ENCODE data around the gene KCNAB2.

KCNAB2 gene

GRCh38 chr1:6097824-6098223 lies 52.1 kb downstream of the KCNAB2 start:
- H3F3A ChIP-seq (ENCODE audit: insufficient read depth, low read length), result no peaks in the 10 kb centered on the region; the same call in 1 of the 2 replicates
- no peaks in the 10 kb centered on the region for H3K9me3 ChIP-seq (replicated peaks; ENCODE audit: insufficient read depth, low read length)
- H3K4me3 ChIP-seq (ENCODE audit: low read length), result no peak overlapping the region
- no peaks in the 10 kb centered on the region for H4K20me1 ChIP-seq (ENCODE audit: insufficient read depth, low read length)
- H3K79me2 ChIP-seq (ENCODE audit: low read length), result no peaks in the 10 kb centered on the region
- H3K9ac ChIP-seq (ENCODE audit: low read length), result no peak overlapping the region
- H3K4me1 ChIP-seq (ENCODE audit: low read length), result no peaks in the 10 kb centered on the region
- H3K9me2 ChIP-seq (replicated peaks; ENCODE audit: insufficient read depth, low read length), result no peaks in the 10 kb centered on the region
- H3K4me2 ChIP-seq (ENCODE audit: low read depth, low read length), result no peak overlapping the region
- H3K27me3 ChIP-seq (replicated peaks; ENCODE audit: insufficient read depth, low read length), result peaks cover 5% of the 10 kb centered on the region
- DNase-seq, result no peak
- TF ChIP-seq EZH2phosphoT487 (IDR thresholded peaks at IDR 0.05; ENCODE audit: low read length) (no peak), CTCF (IDR thresholded peaks at IDR 0.05; ENCODE audit: low read length) (no peak)
- no peak overlapping the region for H3K27ac ChIP-seq (ENCODE audit: low read length)
- H2AFZ ChIP-seq (ENCODE audit: low read length), result no peak overlapping the region
- no peaks in the 10 kb centered on the region; the same call in 1 of the 2 replicates for H3K36me3 ChIP-seq (replicated peaks; ENCODE audit: insufficient read depth, low read length)

- TF ChIP-seq EZH2phosphoT487 (IDR thresholded peaks at IDR 0.05; ENCODE audit: low read length) (no peak), CTCF (IDR thresholded peaks at IDR 0.05; ENCODE audit: low read length) (no peak), EZH2 (optimal IDR thresholded peaks at IDR 0.05; ENCODE audit: low read depth, low read length) (no peak)
- Histone ChIP-seq H2AFZ (ENCODE audit: low read length) (no peak overlapping the region), H3K36me3 (replicated peaks; ENCODE audit: insufficient read depth, low read length) (no peaks in the 10 kb centered on the region; the same call in 1 of the 2 replicates), H3K9ac (ENCODE audit: low read length) (no peak overlapping the region), H3K4me1 (ENCODE audit: low read length) (no peaks in the 10 kb centered on the region), H4K20me1 (ENCODE audit: insufficient read depth, low read length) (no peaks in the 10 kb centered on the region), H3K27me3 (replicated peaks; ENCODE audit: insufficient read depth, low read length) (peaks cover 13% of the 10 kb centered on the region), H3K9me2 (replicated peaks; ENCODE audit: insufficient read depth, low read length) (no peaks in the 10 kb centered on the region), H3K79me2 (ENCODE audit: low read length) (no peaks in the 10 kb centered on the region), H3K4me3 (ENCODE audit: low read length) (no peak overlapping the region), H3K4me2 (ENCODE audit: low read depth, low read length) (no peak overlapping the region), H3K27ac (ENCODE audit: low read length) (no peak overlapping the region), H3F3A (ENCODE audit: insufficient read depth, low read length) (no peaks in the 10 kb centered on the region; the same call in 1 of the 2 replicates), H3K9me3 (replicated peaks; ENCODE audit: insufficient read depth, low read length) (no peaks in the 10 kb centered on the region)
- no peak for DNase-seq
These were observed 52.9 kb downstream of the KCNAB2 start for GRCh38 chr1:6098303-6099215.

- no peak overlapping the region for H2AFZ ChIP-seq (ENCODE audit: low read length)
- H3K27me3 ChIP-seq (replicated peaks; ENCODE audit: insufficient read depth, low read length), result peaks cover 15% of the 10 kb centered on the region
- no peak for DNase-seq
- H4K20me1 ChIP-seq (ENCODE audit: insufficient read depth, low read length), result no peaks in the 10 kb centered on the region
- no peak overlapping the region for H3K4me2 ChIP-seq (ENCODE audit: low read depth, low read length)
- no peak overlapping the region for H3K9ac ChIP-seq (ENCODE audit: low read length)
- H3K9me3 ChIP-seq (replicated peaks; ENCODE audit: insufficient read depth, low read length), result no peaks in the 10 kb centered on the region
- TF ChIP-seq CTCF (IDR thresholded peaks at IDR 0.05; ENCODE audit: low read length) (no peak), EZH2phosphoT487 (IDR thresholded peaks at IDR 0.05; ENCODE audit: low read length) (no peak), EZH2 (optimal IDR thresholded peaks at IDR 0.05; ENCODE audit: low read depth, low read length) (no peak)
- H3K27ac ChIP-seq (ENCODE audit: low read length), result no peak overlapping the region
- H3K36me3 ChIP-seq (replicated peaks; ENCODE audit: insufficient read depth, low read length), result no peaks in the 10 kb centered on the region; the same call in 1 of the 2 replicates
- no peak overlapping the region for H3K4me3 ChIP-seq (ENCODE audit: low read length)
- H3K4me1 ChIP-seq (ENCODE audit: low read length), result no peaks in the 10 kb centered on the region
- H3F3A ChIP-seq (ENCODE audit: insufficient read depth, low read length), result no peaks in the 10 kb centered on the region; the same call in 1 of the 2 replicates
- H3K79me2 ChIP-seq (ENCODE audit: low read length), result no peaks in the 10 kb centered on the region
- no peaks in the 10 kb centered on the region for H3K9me2 ChIP-seq (replicated peaks; ENCODE audit: insufficient read depth, low read length)
These were observed 53.6 kb downstream of the KCNAB2 start for GRCh38 chr1:6099297-6099696.

All from MM.1S (cell line).